ENCODE results near the gene CUBN. TPM values are rescaled to one million over a fixed set of nuclear protein-coding genes. Genes with fewer than 3 reads are reported as not detected.

CUBN gene
- total RNA-seq, 1 experiment from 2014 or later, result 0.46 TPM

DNA sequence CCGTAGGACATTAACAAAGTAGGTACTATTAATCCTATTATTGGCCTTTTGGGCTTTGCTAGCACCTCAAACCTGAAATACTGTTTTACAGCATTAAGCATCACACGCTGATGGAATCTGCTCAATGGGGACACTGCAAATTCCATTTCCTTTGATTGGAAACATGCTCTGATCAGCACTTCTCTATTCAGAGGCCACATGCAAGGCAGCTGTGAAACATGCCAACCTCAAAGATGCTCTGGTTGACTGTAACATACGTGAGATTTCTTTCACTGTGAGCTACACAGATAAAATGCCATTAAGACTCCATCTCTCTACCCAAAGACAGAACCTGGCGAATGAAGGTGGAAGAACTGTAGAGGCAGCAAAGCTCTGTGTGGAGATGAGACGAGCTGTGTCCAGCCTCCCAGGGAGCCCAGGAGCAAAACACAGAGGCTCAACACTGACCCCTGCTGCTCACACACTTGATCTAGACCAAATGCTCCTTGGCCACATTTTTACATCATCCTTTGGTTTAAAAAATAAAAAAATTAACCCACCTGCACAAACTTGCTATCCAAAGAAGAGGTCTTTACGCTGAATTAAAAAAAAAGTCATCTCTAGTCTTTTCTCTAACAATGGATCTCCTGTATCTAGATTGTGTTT lies 320.4 kb downstream of the CUBN start:
- POLR2A ChIA-PET, result no interaction called here

DNA sequence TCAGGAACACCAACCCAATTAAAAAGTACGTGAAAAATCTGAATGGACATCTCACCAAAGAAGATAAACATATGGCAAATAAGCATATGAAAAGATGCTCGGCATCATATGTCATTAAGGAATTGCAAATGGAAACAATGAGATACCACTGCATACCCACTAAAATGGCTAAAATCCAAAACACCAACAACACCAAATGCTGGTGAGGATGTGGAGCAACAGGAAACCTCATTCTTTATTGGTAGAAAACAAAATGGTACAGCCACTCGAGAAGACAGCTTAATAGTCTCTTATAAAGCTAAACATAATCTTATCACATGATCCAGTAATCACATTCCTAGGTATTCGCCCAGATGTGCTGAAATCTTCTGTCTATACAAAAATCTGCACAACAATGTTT lies 325.5 kb downstream of the CUBN start:
- no peak overlapping the region for H3K27ac Mint-ChIP-seq
- CTCF ChIA-PET, result no interaction called here
- H3K27me3 Mint-ChIP-seq (ENCODE audit: low read depth), result no peaks in the 10 kb centered on the region
- H3K4me3 Mint-ChIP-seq, result no peak overlapping the region
- POLR2A ChIA-PET, result no interaction called here
- TF ChIP-seq, protein P1, sequence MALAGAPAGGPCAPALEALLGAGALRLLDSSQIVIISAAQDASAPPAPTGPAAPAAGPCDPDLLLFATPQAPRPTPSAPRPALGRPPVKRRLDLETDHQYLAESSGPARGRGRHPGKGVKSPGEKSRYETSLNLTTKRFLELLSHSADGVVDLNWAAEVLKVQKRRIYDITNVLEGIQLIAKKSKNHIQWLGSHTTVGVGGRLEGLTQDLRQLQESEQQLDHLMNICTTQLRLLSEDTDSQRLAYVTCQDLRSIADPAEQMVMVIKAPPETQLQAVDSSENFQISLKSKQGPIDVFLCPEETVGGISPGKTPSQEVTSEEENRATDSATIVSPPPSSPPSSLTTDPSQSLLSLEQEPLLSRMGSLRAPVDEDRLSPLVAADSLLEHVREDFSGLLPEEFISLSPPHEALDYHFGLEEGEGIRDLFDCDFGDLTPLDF (CRISPR knock-in tag; IDR thresholded peaks at IDR 0.05), result no peak
- TF ChIP-seq, protein P2, sequence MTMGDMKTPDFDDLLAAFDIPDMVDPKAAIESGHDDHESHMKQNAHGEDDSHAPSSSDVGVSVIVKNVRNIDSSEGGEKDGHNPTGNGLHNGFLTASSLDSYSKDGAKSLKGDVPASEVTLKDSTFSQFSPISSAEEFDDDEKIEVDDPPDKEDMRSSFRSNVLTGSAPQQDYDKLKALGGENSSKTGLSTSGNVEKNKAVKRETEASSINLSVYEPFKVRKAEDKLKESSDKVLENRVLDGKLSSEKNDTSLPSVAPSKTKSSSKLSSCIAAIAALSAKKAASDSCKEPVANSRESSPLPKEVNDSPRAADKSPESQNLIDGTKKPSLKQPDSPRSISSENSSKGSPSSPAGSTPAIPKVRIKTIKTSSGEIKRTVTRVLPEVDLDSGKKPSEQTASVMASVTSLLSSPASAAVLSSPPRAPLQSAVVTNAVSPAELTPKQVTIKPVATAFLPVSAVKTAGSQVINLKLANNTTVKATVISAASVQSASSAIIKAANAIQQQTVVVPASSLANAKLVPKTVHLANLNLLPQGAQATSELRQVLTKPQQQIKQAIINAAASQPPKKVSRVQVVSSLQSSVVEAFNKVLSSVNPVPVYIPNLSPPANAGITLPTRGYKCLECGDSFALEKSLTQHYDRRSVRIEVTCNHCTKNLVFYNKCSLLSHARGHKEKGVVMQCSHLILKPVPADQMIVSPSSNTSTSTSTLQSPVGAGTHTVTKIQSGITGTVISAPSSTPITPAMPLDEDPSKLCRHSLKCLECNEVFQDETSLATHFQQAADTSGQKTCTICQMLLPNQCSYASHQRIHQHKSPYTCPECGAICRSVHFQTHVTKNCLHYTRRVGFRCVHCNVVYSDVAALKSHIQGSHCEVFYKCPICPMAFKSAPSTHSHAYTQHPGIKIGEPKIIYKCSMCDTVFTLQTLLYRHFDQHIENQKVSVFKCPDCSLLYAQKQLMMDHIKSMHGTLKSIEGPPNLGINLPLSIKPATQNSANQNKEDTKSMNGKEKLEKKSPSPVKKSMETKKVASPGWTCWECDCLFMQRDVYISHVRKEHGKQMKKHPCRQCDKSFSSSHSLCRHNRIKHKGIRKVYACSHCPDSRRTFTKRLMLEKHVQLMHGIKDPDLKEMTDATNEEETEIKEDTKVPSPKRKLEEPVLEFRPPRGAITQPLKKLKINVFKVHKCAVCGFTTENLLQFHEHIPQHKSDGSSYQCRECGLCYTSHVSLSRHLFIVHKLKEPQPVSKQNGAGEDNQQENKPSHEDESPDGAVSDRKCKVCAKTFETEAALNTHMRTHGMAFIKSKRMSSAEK (CRISPR knock-in tag; IDR thresholded peaks at IDR 0.05; ENCODE audit: borderline replicate concordance), result no peak
- TF ChIP-seq GTF2I (CRISPR knock-in tag; conservative IDR thresholded peaks at IDR 0.05) (peak; percentile 88), GABPB1 (CRISPR knock-in tag; IDR thresholded peaks at IDR 0.05) (no peak), CREB1 (CRISPR knock-in tag; IDR thresholded peaks at IDR 0.05) (no peak)
- ATAC-seq (no peak), DNase-seq (ENCODE audit: low spot score) (no peak)
- peaks cover 19% of the 10 kb centered on the region for H3K4me1 Mint-ChIP-seq
- H3K9me3 Mint-ChIP-seq, result peaks cover 12% of the 10 kb centered on the region
- H3K36me3 Mint-ChIP-seq, result peaks cover 15% of the 10 kb centered on the region

More for the DNA sequence above, 320.4 kb downstream of the CUBN start:
- DNase-seq (ENCODE audit: low spot score) (peak; percentile 72), ATAC-seq (peak; percentile 93)
- H3K27me3 Mint-ChIP-seq (ENCODE audit: low read depth), result no peaks in the 10 kb centered on the region
- no peak for TF ChIP-seq MYBL2 (CRISPR knock-in tag; IDR thresholded peaks at IDR 0.05)
- TF ChIP-seq, protein P3, sequence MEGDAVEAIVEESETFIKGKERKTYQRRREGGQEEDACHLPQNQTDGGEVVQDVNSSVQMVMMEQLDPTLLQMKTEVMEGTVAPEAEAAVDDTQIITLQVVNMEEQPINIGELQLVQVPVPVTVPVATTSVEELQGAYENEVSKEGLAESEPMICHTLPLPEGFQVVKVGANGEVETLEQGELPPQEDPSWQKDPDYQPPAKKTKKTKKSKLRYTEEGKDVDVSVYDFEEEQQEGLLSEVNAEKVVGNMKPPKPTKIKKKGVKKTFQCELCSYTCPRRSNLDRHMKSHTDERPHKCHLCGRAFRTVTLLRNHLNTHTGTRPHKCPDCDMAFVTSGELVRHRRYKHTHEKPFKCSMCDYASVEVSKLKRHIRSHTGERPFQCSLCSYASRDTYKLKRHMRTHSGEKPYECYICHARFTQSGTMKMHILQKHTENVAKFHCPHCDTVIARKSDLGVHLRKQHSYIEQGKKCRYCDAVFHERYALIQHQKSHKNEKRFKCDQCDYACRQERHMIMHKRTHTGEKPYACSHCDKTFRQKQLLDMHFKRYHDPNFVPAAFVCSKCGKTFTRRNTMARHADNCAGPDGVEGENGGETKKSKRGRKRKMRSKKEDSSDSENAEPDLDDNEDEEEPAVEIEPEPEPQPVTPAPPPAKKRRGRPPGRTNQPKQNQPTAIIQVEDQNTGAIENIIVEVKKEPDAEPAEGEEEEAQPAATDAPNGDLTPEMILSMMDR (IDR thresholded peaks at IDR 0.05), result peak; percentile 45; the same call in 1 of the 2 replicates
- no peak overlapping the region for H3K27ac Mint-ChIP-seq
- H3K4me1 Mint-ChIP-seq, result 0 out of 2 replicates have a peak, but pooled peaks cover 3% of the 10 kb centered on the region
- no peak overlapping the region for H3K4me3 Mint-ChIP-seq
- CTCF ChIA-PET, result interaction anchor here (0.6 to 1.7 kb wide), 9 partner anchors 8 to 930 kb away, joined by 3 to 8 read pairs (median 4); partner anchors contain the start of genes C1QL3 and RSU1
- peaks cover 9% of the 10 kb centered on the region for H3K36me3 Mint-ChIP-seq
- peaks cover 4% of the 10 kb centered on the region for H3K9me3 Mint-ChIP-seq

DNA sequence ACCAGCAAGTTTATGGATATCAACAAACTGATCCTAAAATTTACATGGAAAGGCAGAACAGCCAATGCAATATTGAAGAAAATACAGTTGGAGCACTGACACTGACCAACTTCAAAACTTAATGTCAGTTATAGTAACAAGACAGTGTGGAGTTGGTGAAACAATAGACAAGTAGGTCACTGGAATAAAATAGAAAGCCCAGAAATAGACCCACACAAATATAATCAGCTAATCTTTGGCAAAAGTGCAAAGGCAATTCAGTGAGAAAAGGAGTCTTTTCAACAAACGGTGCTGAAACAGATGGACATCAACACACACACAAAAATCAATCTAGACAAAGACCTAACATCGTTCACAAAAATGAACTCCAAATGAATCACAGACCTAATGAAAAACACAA lies 326.1 kb downstream of the CUBN start:
- Mint-ChIP-seq H3K27me3 (ENCODE audit: low read depth) (no peaks in the 10 kb centered on the region), H3K4me1 (peaks cover 23% of the 10 kb centered on the region), H3K27ac (no peak overlapping the region), H3K9me3 (peaks cover 12% of the 10 kb centered on the region), H3K4me3 (no peak overlapping the region), H3K36me3 (peaks cover 15% of the 10 kb centered on the region)
- ChIA-PET POLR2A (no interaction called here), CTCF (no interaction called here)
- DNase-seq (ENCODE audit: low spot score) (no peak), ATAC-seq (no peak)
- TF ChIP-seq, protein P4, sequence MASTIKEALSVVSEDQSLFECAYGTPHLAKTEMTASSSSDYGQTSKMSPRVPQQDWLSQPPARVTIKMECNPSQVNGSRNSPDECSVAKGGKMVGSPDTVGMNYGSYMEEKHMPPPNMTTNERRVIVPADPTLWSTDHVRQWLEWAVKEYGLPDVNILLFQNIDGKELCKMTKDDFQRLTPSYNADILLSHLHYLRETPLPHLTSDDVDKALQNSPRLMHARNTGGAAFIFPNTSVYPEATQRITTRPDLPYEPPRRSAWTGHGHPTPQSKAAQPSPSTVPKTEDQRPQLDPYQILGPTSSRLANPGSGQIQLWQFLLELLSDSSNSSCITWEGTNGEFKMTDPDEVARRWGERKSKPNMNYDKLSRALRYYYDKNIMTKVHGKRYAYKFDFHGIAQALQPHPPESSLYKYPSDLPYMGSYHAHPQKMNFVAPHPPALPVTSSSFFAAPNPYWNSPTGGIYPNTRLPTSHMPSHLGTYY (CRISPR knock-in tag; IDR thresholded peaks at IDR 0.05), result no peak
- TF ChIP-seq ELF4 (CRISPR knock-in tag; IDR thresholded peaks at IDR 0.05; ENCODE audit: low read depth) (no peak), TP53 (CRISPR knock-in tag; IDR thresholded peaks at IDR 0.05) (no peak), GRHL2 (CRISPR knock-in tag; IDR thresholded peaks at IDR 0.05; ENCODE audit: insufficient replicate concordance, severe bottlenecking) (no peak), JUN (CRISPR knock-in tag; IDR thresholded peaks at IDR 0.05) (no peak), TEAD1 (CRISPR knock-in tag; IDR thresholded peaks at IDR 0.05) (no peak), ZNF263 (CRISPR knock-in tag; IDR thresholded peaks at IDR 0.05; ENCODE audit: low read depth) (no peak), ATF1 (CRISPR knock-in tag; IDR thresholded peaks at IDR 0.05) (no peak), MYBL2 (CRISPR knock-in tag; IDR thresholded peaks at IDR 0.05) (no peak)
- TF ChIP-seq, protein P5, sequence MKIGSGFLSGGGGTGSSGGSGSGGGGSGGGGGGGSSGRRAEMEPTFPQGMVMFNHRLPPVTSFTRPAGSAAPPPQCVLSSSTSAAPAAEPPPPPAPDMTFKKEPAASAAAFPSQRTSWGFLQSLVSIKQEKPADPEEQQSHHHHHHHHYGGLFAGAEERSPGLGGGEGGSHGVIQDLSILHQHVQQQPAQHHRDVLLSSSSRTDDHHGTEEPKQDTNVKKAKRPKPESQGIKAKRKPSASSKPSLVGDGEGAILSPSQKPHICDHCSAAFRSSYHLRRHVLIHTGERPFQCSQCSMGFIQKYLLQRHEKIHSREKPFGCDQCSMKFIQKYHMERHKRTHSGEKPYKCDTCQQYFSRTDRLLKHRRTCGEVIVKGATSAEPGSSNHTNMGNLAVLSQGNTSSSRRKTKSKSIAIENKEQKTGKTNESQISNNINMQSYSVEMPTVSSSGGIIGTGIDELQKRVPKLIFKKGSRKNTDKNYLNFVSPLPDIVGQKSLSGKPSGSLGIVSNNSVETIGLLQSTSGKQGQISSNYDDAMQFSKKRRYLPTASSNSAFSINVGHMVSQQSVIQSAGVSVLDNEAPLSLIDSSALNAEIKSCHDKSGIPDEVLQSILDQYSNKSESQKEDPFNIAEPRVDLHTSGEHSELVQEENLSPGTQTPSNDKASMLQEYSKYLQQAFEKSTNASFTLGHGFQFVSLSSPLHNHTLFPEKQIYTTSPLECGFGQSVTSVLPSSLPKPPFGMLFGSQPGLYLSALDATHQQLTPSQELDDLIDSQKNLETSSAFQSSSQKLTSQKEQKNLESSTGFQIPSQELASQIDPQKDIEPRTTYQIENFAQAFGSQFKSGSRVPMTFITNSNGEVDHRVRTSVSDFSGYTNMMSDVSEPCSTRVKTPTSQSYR (CRISPR knock-in tag; IDR thresholded peaks at IDR 0.05), result no peak
- TF ChIP-seq, protein P6, sequence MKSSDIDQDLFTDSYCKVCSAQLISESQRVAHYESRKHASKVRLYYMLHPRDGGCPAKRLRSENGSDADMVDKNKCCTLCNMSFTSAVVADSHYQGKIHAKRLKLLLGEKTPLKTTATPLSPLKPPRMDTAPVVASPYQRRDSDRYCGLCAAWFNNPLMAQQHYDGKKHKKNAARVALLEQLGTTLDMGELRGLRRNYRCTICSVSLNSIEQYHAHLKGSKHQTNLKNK (CRISPR knock-in tag; IDR thresholded peaks at IDR 0.05), result no peak

Data from WTC11 (cell line).